ENCODE measurements around the gene TFDP2.

DNA sequence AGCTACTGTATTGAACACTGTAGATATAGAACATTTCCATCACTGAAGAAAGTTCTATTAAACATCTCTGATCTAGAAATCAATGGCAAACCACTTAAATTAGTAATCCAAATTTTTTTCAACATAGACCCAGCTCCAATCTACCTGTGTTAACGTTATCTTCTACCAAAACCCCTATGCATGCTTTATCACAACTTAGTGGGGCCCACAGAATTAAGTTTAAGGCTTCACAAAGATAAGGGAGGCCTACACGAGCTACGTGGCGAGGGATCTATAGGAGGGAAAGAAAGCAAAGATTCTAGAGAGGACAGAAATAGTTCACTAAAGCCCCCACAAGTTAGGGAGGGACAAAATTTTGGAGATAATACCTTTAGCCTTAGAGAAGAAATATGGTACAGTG, 116.1 kb downstream of the TFDP2 start:
- no peak for TF ChIP-seq POLR2A (IDR thresholded peaks at IDR 0.05; ENCODE audit: low read depth, low read length)
- no peak for TF ChIP-seq TAF1 (IDR thresholded peaks at IDR 0.05; ENCODE audit: borderline replicate concordance, low read depth, low read length)
- TF ChIP-seq POLR2AphosphoS5 (IDR thresholded peaks at IDR 0.05; ENCODE audit: low read depth, low read length), result no peak
